Stimulated activated CD8-positive, alpha-beta memory T cell treated with anti-CD3 and anti-CD28 coated beads, Interleukin-12 subunit alpha, Interleukin-12 subunit beta, amount 100 ng/mL, for 24 hours (primary cell): ENCODE measurements around the gene NPIPB6.

Source experiments
- DNase-seq: peaks from one replicate; pipeline ENCODE4 v3.0.0-alpha.2; 2020; ENCODE audit errors: extremely low read depth

Gene NPIPB6

DNA sequence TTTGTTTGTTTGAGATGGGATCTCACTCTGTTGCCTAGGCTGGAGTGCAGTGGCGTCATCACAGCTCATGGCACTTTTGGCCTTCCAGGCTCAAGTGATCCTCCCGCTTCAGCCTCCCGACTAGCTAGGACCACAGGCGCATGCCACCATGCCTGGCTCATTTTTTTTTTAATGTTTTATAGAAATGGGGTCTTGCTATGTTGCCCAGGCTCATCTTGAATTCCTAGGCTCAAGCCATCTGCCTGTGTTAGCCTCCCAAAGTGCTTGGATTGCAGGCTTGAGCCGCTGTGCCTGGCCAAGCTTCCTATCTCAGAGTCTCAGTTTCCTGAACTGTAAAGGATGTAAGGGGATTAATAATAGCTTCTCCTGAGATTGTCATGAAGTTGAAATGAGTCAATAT is 63.0 kb downstream of the NPIPB6 start:
- DNase-seq, result no peak

DNA sequence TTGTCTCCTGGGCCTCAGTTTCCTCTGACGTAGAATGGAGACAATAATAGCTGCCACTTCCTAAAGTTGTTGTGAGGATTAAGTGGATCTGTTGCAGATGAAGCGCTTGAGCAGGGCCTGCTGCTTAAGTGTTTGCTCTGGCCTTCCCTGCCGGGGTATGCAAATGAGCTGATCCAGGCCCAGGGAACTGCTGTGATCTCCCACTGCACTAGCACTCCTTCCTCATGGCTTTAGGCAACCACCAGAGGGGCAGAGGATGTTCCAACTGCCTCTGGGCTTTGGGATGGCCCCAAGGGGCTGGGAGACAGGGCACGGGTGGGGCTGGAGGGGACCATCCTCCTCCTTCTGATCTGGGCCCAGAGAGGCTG is 64.8 kb downstream of the NPIPB6 start:
- DNase-seq, result no peak

DNA sequence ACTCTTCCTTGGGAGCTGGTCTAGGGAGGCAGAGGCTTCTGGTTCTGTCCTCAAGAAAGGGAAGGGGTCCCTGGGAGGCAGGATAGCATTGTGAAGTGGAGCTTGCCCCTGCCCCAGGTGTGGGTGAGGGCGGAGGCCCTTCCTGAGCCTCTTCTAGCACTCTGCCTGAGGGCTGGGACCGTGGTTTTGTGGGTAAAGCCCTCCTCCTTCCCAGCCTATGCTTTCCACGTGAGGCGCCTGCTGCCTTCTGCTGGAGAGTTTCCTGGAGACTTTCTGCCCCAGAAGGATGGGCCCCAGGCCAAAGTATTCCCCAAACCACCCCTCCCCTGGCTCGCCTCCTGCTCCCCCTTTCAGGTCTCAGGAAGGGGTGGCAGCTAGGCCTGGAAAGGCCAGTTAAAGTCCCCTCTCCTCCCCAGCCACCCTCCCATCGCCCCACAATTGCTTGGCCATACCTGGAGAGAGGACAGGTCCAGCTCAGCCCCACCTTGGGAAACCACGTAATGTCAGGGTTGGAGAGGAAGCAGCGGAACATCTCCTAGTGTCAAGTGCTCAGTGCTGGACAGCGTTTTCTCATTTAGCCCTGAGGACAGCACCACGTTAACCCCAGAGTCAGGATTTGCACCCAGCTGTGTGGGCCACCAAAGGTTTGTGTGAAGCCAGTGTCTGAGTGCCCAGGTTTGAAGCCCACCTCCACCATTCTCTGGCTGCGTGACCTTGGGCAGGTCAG is 65.4 kb downstream of the NPIPB6 start:
- no peak for DNase-seq

DNA sequence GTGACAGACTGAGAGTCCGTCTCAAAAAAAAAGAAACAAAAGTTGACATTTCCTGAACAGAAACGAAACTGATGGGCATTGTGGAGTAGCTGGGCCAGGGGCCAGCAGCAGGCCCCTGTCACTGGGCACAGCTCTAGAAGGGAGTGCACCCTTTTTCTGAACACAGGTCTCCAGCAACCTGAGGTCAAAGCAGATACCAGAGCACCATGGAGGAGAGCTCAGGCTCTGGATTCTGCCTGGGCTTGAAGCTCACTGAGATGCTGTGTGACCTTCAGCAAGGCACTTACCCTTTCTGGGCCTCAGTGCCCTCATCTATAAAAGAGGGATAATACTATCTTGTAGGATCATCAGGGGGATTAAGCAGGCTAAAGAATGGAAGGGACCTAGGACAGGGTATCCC is 66.0 kb downstream of the NPIPB6 start:
- DNase-seq, result no peak

DNA sequence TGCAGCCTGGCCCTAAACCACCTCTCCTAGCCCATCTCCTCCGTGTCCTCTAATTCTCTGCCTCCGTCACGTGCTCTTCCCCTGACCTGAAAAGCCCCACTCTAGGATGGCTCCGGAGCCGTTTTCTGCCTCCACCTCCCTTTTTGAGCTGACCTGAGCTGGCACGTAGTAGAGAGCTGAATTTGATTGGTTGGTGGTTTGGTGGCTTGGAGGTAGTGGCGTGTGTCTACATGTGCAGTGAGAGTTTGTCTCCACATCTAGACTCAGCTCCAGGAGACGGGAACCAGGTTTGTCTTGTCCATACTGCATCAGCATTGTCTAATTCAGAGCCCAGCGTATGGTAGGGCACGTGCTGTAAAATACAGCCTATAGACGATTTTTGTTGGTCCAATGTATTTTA is 68.0 kb downstream of the NPIPB6 start:
- no peak for DNase-seq

DNA sequence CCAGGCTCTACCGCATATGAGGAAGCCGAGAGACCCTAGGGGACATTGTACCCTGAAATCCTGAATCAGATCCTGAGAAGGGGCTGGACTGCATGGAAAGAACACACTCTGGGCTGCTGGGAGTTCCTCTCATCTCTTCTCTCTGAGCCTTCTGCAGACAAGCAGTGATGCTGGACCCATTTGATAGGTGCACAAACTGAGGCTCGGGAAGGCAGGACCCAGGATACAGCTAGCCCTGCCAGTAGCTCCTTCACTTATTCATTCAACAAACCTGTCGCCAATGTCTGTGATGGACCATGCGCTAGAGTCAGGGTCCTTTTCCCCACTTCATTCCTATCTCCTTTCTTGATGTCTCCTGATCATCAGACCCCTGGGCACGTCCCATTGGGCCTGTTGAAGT is 69.1 kb downstream of the NPIPB6 start:
- no peak for DNase-seq

DNA sequence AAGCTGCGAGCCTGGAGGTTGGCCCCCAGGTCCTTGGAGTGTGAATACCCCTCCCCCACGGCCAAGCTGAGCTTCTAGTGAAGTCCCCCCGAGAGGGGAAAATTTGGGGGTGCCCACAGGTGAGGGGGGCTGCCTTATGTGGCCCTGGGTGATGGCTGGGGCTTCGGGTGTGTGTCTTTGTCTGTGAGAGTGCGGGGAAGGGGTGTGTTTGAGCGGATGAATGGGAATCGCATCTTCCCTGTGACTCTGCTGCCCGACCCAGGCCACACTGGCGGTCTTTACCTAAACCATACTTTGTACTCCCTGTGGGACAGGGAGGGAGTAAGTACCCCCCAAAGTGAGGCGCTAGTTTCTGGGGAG is 69.7 kb downstream of the NPIPB6 start:
- no peak for DNase-seq

DNA sequence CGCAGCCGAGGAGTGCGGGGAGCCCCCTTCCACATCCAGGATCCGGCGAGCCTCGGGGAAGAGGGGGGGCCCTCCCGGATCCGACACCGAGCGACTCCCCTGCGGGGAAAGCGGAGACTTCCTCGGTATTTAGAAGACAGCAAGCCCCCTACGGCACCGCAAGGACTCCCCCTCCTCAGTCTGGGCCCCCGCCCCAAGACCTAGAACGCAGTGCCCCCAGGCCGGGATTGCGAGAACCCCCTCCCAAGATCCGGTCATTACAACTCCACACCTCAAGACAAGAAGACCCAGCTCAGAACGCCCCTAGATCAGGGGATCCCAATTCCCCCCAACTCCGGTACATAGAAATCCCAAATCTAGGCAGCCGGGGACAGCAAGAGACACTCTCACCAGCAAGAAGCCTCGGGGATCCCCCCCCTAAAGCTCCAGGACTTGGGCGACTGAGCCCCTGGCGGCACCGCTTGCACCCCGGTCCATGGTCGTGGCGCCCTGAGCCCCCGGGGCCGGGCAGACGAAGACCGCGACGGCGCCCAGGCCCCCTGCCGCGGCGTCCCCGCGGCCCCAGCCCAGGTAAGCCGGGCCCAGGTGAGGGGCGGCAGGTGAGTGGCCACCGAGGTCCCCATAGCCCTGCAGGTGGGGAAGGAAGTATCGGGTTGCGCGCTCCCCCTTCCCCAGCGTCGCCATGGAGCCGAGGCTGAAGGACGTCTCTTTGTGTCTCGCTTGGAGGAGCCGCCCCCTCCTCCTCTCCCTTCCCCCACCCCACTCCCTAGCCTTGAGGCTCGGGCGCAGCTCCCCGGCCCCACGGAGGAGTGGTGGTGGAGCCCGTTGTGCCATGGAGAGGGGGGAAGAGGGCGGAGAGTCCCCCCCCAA is 70.3 kb downstream of the NPIPB6 start:
- DNase-seq, result no peak
